ENCODE data around the gene UBE2E3.

- no peak for TF ChIP-seq CTCF (IDR thresholded peaks at IDR 0.05)
- TF ChIP-seq FOXP1 (CRISPR knock-in tag; IDR thresholded peaks at IDR 0.05; ENCODE audit: borderline replicate concordance) = no peak
- no peak for TF ChIP-seq ETV6 (CRISPR knock-in tag; IDR thresholded peaks at IDR 0.05)
- no peak for TF ChIP-seq ATF2 (CRISPR knock-in tag; IDR thresholded peaks at IDR 0.05; ENCODE audit: borderline replicate concordance, low read depth)
- no peak for TF ChIP-seq PRRX2 (CRISPR knock-in tag; IDR thresholded peaks at IDR 0.05)
- TF ChIP-seq MLX (CRISPR knock-in tag; IDR thresholded peaks at IDR 0.05) = no peak
- TF ChIP-seq GTF2I (CRISPR knock-in tag; conservative IDR thresholded peaks at IDR 0.05) = no peak
- no peak for TF ChIP-seq USF1 (CRISPR knock-in tag; IDR thresholded peaks at IDR 0.05)
- TF ChIP-seq JAZF1 (CRISPR knock-in tag; IDR thresholded peaks at IDR 0.05) = no peak
- TF ChIP-seq MYBL2 (CRISPR knock-in tag; IDR thresholded peaks at IDR 0.05) = no peak
These were observed 12.6 kb downstream of the UBE2E3 start for GRCh38 chr2:180992994-180993393.
